ENCODE results near the gene OPA1.

Gene OPA1, protein sequence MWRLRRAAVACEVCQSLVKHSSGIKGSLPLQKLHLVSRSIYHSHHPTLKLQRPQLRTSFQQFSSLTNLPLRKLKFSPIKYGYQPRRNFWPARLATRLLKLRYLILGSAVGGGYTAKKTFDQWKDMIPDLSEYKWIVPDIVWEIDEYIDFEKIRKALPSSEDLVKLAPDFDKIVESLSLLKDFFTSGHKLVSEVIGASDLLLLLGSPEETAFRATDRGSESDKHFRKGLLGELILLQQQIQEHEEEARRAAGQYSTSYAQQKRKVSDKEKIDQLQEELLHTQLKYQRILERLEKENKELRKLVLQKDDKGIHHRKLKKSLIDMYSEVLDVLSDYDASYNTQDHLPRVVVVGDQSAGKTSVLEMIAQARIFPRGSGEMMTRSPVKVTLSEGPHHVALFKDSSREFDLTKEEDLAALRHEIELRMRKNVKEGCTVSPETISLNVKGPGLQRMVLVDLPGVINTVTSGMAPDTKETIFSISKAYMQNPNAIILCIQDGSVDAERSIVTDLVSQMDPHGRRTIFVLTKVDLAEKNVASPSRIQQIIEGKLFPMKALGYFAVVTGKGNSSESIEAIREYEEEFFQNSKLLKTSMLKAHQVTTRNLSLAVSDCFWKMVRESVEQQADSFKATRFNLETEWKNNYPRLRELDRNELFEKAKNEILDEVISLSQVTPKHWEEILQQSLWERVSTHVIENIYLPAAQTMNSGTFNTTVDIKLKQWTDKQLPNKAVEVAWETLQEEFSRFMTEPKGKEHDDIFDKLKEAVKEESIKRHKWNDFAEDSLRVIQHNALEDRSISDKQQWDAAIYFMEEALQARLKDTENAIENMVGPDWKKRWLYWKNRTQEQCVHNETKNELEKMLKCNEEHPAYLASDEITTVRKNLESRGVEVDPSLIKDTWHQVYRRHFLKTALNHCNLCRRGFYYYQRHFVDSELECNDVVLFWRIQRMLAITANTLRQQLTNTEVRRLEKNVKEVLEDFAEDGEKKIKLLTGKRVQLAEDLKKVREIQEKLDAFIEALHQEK

GRCh38 chr3:193592841-193593667, at the start of gene OPA1:
Gene OPA1, plus strand, starts transcription at chr3:193593208. Its CDS starts 170 bp downstream, at chr3:193593378.
- DNase-seq = peak; percentile 95

- DNase-seq = no peak
Observed at GRCh38 chr3:193544289-193544688, 48.7 kb upstream of the OPA1 start.

GRCh38 chr3:193545304-193545703, 47.7 kb upstream of the OPA1 start:
- no peak for DNase-seq

DNA sequence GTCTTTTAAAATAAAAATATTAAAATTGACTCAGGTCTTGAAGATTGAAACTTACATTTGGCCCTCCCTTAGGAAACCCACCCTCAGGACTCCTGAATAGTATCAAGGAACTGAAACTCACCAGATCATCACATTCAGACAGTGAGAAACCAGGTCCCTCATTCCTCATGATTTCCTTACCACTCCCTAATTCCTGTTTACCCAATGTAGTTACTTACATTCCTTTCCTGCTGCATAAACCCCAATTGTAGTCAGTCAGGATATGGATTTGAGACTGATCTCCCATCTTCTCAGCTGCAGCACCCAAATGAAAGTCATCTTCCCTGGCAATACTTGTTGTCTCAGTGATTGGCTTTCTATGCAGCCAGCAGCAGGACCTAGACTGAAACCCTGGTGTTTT, 46.9 kb upstream of the OPA1 start:
- DNase-seq = no peak

DNA sequence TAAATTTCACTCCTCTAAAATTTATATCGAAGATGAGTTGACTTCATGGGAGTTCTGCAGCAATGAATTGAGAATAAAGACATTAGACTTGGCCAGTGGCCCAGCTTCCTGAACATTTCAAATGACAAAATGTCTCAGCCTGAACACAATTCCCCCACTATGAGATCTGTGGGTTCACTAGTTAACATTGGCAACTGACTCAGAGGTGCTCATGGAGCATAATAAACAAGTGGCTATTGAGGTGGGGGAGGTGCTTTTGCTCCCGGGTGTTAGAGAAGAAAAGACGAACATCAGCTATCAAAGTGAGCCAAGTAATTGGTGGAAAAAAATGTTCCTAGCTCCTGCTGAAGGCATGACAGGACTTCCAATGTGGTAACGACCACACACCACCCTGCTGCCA, 44.6 kb upstream of the OPA1 start:
- no peak for DNase-seq

- no peak for DNase-seq
Observed at GRCh38 chr3:193552923-193553322, 40.1 kb upstream of the OPA1 start.

DNA sequence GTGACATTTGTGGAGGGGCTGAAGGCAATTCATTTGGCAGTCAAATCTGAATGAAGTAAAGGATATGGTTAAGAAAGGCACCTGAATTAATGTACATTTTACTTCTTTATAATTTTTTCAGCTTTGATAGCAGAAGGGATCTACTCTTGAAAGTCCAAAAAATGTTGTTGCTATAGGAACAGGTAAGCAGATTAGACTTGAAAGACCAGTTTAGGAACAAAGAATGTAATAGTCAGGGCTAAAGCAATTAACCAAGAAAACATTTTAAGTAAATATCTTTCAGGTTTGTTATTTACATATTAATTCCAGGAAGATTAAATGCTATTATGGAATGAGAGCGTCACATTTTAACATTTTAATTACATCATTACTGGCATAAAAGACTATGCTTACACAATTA, 39.4 kb upstream of the OPA1 start:
- no peak for DNase-seq

DNA sequence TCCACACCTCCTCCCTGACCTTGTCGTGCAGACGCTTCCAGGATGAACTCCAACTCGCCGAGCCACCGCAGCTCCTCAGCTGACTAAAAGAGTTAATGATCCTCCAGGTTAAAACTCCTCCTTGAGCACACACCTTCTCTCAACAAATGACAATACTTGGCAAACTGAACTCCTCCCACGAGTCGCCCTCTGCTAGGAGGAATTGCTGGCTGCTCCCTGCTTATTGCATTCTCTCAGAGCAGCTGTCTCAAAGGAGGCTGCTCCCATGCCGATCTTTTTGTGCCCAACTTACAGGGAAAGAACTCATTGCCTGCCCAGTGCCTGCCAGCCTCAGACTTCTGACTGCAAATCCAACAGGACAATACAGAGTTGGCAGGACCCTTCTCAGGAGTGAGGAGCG, 38.2 kb upstream of the OPA1 start, which contains the start of gene ATP13A4:
Gene ATP13A4, minus strand, starts transcription at position 85 of the 400 bp plus-strand sequence. CDS start 96 bp downstream, outside the sequence.
- DNase-seq = no peak

GRCh38 chr3:193556841-193557240, 36.2 kb upstream of the OPA1 start:
- no peak for DNase-seq

- no peak for DNase-seq
Observed at GRCh38 chr3:193559100-193559499, 33.9 kb upstream of the OPA1 start.

- no peak for DNase-seq
Observed at GRCh38 chr3:193560091-193560490, 32.9 kb upstream of the OPA1 start.

GRCh38 chr3:193560870-193561269, 32.1 kb upstream of the OPA1 start:
- no peak for DNase-seq

DNA sequence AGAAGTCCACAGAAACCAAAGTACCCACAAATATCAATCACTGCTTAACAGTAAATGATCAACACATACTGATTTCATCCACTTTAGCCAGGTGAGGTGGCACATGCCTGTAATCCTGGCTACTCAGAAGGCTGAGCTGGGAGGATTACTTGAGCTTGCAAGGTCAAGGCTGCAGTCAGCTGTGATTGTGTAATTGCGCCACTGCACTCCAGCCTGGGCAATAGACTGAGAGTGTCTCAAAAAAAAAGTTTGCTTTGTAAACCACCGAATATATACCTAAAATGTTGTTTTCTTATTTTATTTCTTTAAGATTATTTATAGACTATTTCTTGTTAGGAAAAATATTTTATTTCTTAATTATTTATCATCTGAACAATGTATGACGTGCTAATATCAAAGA, 29.6 kb upstream of the OPA1 start:
- no peak for DNase-seq

DNA sequence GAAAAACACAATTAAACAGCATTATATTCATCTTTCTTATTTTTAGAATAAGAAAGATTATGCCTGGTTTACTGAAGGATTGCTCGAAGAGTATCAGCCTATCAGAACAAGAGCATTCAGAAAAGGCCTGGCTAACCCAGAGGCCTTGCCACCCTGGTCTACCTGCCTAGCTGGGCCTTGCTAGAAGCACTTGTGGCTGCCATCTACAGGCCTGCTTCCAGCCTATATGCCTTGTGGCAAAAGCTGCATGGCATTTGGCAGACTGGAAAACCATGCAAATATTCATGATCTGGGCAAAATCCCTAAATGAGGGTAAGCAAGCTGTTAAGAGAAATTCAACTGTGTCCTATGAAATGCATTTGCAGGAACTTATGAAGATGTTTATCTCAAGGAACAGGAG, 29.0 kb upstream of the OPA1 start:
- DNase-seq = no peak

DNA sequence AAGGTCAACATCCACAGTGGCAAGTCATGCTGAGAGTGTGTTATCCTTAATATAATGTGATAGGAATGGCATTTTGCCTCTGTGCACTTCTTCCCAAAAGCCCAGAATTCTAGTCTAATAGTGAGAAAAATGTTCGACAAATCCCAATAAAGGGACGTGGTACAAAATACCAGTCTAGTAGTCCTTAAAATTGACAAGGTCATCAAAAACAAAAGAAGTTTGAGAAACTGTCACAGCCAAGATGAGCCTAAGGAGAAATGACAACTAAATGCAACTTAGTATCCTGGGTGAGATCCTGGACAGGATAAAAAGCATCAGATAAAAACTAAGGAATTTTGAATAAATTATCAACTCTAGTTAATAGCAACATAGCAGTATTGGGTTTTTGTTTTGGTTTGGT, 23.9 kb upstream of the OPA1 start:
- no peak for DNase-seq

DNA sequence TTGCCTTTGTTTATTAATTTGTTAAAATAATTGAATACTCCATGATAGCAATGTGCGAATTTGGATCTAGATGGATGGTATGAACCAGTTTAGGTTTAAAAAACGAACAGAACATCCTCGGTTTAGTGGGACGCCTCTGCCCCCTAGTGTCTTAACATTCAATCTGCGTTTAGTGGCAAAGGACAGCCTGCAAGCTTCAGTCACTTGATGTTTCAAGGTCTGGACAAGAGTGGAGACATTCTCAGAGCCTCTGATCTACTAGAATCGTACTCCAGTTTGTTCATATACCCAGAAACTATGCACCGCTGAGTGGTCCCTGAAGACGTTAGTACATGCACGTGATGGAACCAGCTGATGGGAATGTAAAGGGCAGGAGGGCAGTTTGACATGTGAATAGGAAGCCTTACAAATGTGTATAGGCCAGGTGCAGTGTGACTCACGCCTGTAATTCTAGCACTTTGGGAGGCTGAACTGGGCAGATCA, 20.5 kb upstream of the OPA1 start:
- peak; percentile 65 for DNase-seq

GRCh38 chr3:193573403-193574191, 19.4 kb upstream of the OPA1 start:
- DNase-seq = no peak

- DNase-seq = no peak
Observed at GRCh38 chr3:193574488-193575070, 18.4 kb upstream of the OPA1 start.

GRCh38 chr3:193585530-193585929, 7.5 kb upstream of the OPA1 start:
- DNase-seq = no peak

GRCh38 chr3:193586526-193586925, 6.5 kb upstream of the OPA1 start:
- DNase-seq = no peak

GRCh38 chr3:193589129-193589528, 3.9 kb upstream of the OPA1 start:
- no peak for DNase-seq
